ENCODE measurements around the gene NOXO1. TPM values are rescaled to one million over a fixed set of nuclear protein-coding genes. Genes with fewer than 3 reads are reported as not detected.

Gene NOXO1
- total and polyA plus RNA-seq, 9 of the 15 experiments (the other 6 are each of a cell fraction or from before 2014, with no cell fraction given) = not detected

GRCh38 chr16:1964506-1965395 lies 16.5 kb downstream of the NOXO1 start, which contains the start of gene RPS2 (continued):
- no peak for TF ChIP-seq ATF2 (CRISPR knock-in tag; IDR thresholded peaks at IDR 0.05)
- no peak for TF ChIP-seq DMBX1 (CRISPR knock-in tag; IDR thresholded peaks at IDR 0.05; ENCODE audit: borderline replicate concordance)
- no peak for TF ChIP-seq ZNF75A (CRISPR knock-in tag; IDR thresholded peaks at IDR 0.05)
- TF ChIP-seq DPF2 (IDR thresholded peaks at IDR 0.05) = no peak
- peak; percentile 68 to 94; a peak in 3 of 4 replicates for TF ChIP-seq MAZ (CRISPR knock-in tag; conservative IDR thresholded peaks at IDR 0.05 in 1 of 2, IDR thresholded peaks at IDR 0.05 in 1 of 2)
- TF ChIP-seq KLF6 (CRISPR knock-in tag; IDR thresholded peaks at IDR 0.05; ENCODE audit: borderline replicate concordance) = peak; percentile 36; the same call in 1 of the 2 replicates
- no peak for TF ChIP-seq ZC3H8 (IDR thresholded peaks at IDR 0.05)
- no peak for TF ChIP-seq TFAM (CRISPR knock-in tag; conservative IDR thresholded peaks at IDR 0.05)
- TF ChIP-seq CHCHD3 (CRISPR knock-in tag; IDR thresholded peaks at IDR 0.05) = 0 out of 2 replicates have a peak, but pooled peaks have one; percentile 7
- TF ChIP-seq NCOA2 (IDR thresholded peaks at IDR 0.05; ENCODE audit: partially characterized antibody in 2 of 2) = no peak
- no peak for TF ChIP-seq MEF2D (tag; conservative IDR thresholded peaks at IDR 0.05; ENCODE audit: low read depth)
- TF ChIP-seq ZNF785 (CRISPR knock-in tag; IDR thresholded peaks at IDR 0.05) = no peak
- TF ChIP-seq RBM34 (IDR thresholded peaks at IDR 0.05; ENCODE audit: borderline replicate concordance, insufficient read depth, low read length) = no peak
- TF ChIP-seq PURB (CRISPR knock-in tag; IDR thresholded peaks at IDR 0.05; ENCODE audit: low read depth) = no peak
- no peak for TF ChIP-seq USF2 (CRISPR knock-in tag; IDR thresholded peaks at IDR 0.05)
- TF ChIP-seq ZNF444 (CRISPR knock-in tag; IDR thresholded peaks at IDR 0.05) = no peak
- TF ChIP-seq MCM3 (IDR thresholded peaks at IDR 0.05) = no peak
- peak; percentile 84; the same call in 1 of the 2 replicates for TF ChIP-seq HBP1 (CRISPR knock-in tag; IDR thresholded peaks at IDR 0.05)
- no peak for TF ChIP-seq ZNF699 (CRISPR knock-in tag; IDR thresholded peaks at IDR 0.05; ENCODE audit: insufficient replicate concordance)

All from K562 (cell line).